HUES64 (cell line): ENCODE data around the gene SLC4A2.
"Not testable (repeated sequence)": the region's sequence is repeated elsewhere in the genome, so short reads cannot be mapped to it uniquely, and the experiment has no call there.

ENCODE experiments used
- H3K27ac ChIP-seq: 2 replicates; pipeline ENCODE4 v1.7.0; 2013; ENCODE audit warnings: low read depth, low read length, inconsistent platforms
- H3K27me3 ChIP-seq: 2 replicates; pipeline ENCODE4 v1.6.1; 2013; ENCODE audit warnings: mild to moderate bottlenecking, low read length; ENCODE audit not compliant: insufficient read depth
- H3K36me3 ChIP-seq: 2 replicates; pipeline ENCODE4 v1.6.1; 2013; ENCODE audit warnings: mild to moderate bottlenecking, low read length; ENCODE audit not compliant: insufficient read depth
- H3K4me1 ChIP-seq: 2 replicates; pipeline ENCODE4 v1.6.1; 2013; ENCODE audit warnings: mild to moderate bottlenecking, low read length, moderate library complexity; ENCODE audit not compliant: insufficient read depth
- H3K4me3 ChIP-seq: 2 replicates; pipeline ENCODE4 v1.5.1; 2013; ENCODE audit warnings: mild to moderate bottlenecking, low read length, moderate library complexity
- H3K9ac ChIP-seq: 2 replicates; pipeline ENCODE4 v1.6.1; 2013; ENCODE audit warnings: mild to moderate bottlenecking, low read depth, low read length
- H3K9me3 ChIP-seq: 2 replicates; pipeline ENCODE4 v1.6.1; 2013; ENCODE audit warnings: low read depth, low read length; ENCODE audit not compliant: insufficient read depth
- WGBS: fragments of 150-250, 120-280 bp; methylation state at CpG from one replicate; pipeline ENCODE4 v1.1.7; 2013; ENCODE audit warnings: missing lambda C conversion rate; 5-methylcytosine and 5-hydroxymethylcytosine counted together

The SLC4A2 gene

GRCh38 chr7:151035026-151035717 lies 24.2 kb upstream of the SLC4A2 start:
- Histone ChIP-seq H3K9me3 (no peaks in the 10 kb centered on the region), H3K4me1 (peaks cover 4% of the 10 kb centered on the region; the same call in 1 of the 2 replicates), H3K4me3 (no peak overlapping the region), H3K9ac (no peak overlapping the region), H3K27ac (no peak overlapping the region), H3K27me3 (no peaks in the 10 kb centered on the region), H3K36me3 (peaks cover 16% of the 10 kb centered on the region)
- 92% methylated on average over 21 of the region's 21 CpGs for WGBS

- Histone ChIP-seq H3K27me3 (no peaks in the 10 kb centered on the region), H3K4me3 (no peak overlapping the region), H3K9me3 (no peaks in the 10 kb centered on the region), H3K36me3 (peaks cover 16% of the 10 kb centered on the region), H3K27ac (no peak overlapping the region), H3K4me1 (peaks cover 4% of the 10 kb centered on the region; the same call in 1 of the 2 replicates), H3K9ac (no peak overlapping the region)
- 95% methylated on average over 17 of the region's 17 CpGs for WGBS
Measured at GRCh38 chr7:151035902-151036301, 23.5 kb upstream of the SLC4A2 start.

GRCh38 chr7:151038951-151039849 lies 20.2 kb upstream of the SLC4A2 start:
- no peak overlapping the region for H3K9ac ChIP-seq
- H3K4me1 ChIP-seq: peaks cover 4% of the 10 kb centered on the region; the same call in 1 of the 2 replicates

GRCh38 chr7:151039850-151040548 lies 19.4 kb upstream of the SLC4A2 start:
- H3K27ac ChIP-seq: no peak overlapping the region

More at GRCh38 chr7:151038951-151039849, 20.2 kb upstream of the SLC4A2 start:
- peaks cover 16% of the 10 kb centered on the region for H3K36me3 ChIP-seq
- no peak overlapping the region for H3K4me3 ChIP-seq
- 68% methylated on average over 12 of the region's 12 CpGs for WGBS
- H3K27me3 ChIP-seq: no peaks in the 10 kb centered on the region
- no peak overlapping the region for H3K27ac ChIP-seq
- no peaks in the 10 kb centered on the region for H3K9me3 ChIP-seq

GRCh38 chr7:151040616-151041375 lies 18.6 kb upstream of the SLC4A2 start:
- Histone ChIP-seq H3K9ac (no peak overlapping the region), H3K27me3 (no peaks in the 10 kb centered on the region), H3K9me3 (no peaks in the 10 kb centered on the region), H3K36me3 (peaks cover 10% of the 10 kb centered on the region), H3K4me1 (peaks cover 4% of the 10 kb centered on the region; the same call in 1 of the 2 replicates), H3K27ac (no peak overlapping the region), H3K4me3 (no peak overlapping the region)
- WGBS: 93% methylated on average over 30 of the region's 30 CpGs

More at GRCh38 chr7:151039850-151040548, 19.4 kb upstream of the SLC4A2 start:
- no peaks in the 10 kb centered on the region for H3K9me3 ChIP-seq
- no peaks in the 10 kb centered on the region for H3K27me3 ChIP-seq
- no peak overlapping the region for H3K9ac ChIP-seq
- H3K36me3 ChIP-seq: peaks cover 12% of the 10 kb centered on the region
- peaks cover 4% of the 10 kb centered on the region; the same call in 1 of the 2 replicates for H3K4me1 ChIP-seq
- H3K4me3 ChIP-seq: no peak overlapping the region
- WGBS: 86% methylated on average over 18 of the region's 18 CpGs

GRCh38 chr7:151043449-151043848 lies 15.9 kb upstream of the SLC4A2 start:
- not testable (repeated sequence) for H3K9me3 ChIP-seq, H3K4me3 ChIP-seq, H3K27me3 ChIP-seq, H3K9ac ChIP-seq, H3K36me3 ChIP-seq, H3K27ac ChIP-seq, H3K4me1 ChIP-seq
- WGBS: 89% methylated on average over 10 of the region's 10 CpGs

- H3K4me1 ChIP-seq: peaks cover 4% of the 10 kb centered on the region; the same call in 1 of the 2 replicates
- no peak overlapping the region for H3K9ac ChIP-seq
- H3K4me3 ChIP-seq: no peak overlapping the region
- 95% methylated on average over 20 of the region's 20 CpGs for WGBS
- no peak overlapping the region for H3K27ac ChIP-seq
- no peaks in the 10 kb centered on the region for H3K9me3 ChIP-seq
- H3K27me3 ChIP-seq: peaks cover 6% of the 10 kb centered on the region
- no peaks in the 10 kb centered on the region for H3K36me3 ChIP-seq
Measured at GRCh38 chr7:151043959-151044358, 15.4 kb upstream of the SLC4A2 start.

GRCh38 chr7:151045262-151045661 lies 14.1 kb upstream of the SLC4A2 start:
- Histone ChIP-seq H3K9me3 (no peaks in the 10 kb centered on the region), H3K4me3 (no peak overlapping the region), H3K27ac (no peak overlapping the region), H3K4me1 (no peaks in the 10 kb centered on the region), H3K27me3 (peaks cover 19% of the 10 kb centered on the region), H3K36me3 (no peaks in the 10 kb centered on the region), H3K9ac (no peak overlapping the region)
- WGBS: 88% methylated on average over 11 of the region's 11 CpGs

- no peaks in the 10 kb centered on the region for H3K4me1 ChIP-seq
- no peaks in the 10 kb centered on the region for H3K36me3 ChIP-seq
- no peak overlapping the region for H3K9ac ChIP-seq
- WGBS: 91% methylated on average over 9 of the region's 9 CpGs
- no peak overlapping the region for H3K4me3 ChIP-seq
- no peaks in the 10 kb centered on the region for H3K9me3 ChIP-seq
- H3K27ac ChIP-seq: no peak overlapping the region
- H3K27me3 ChIP-seq: peaks cover 26% of the 10 kb centered on the region
Measured at GRCh38 chr7:151045967-151046366, 13.4 kb upstream of the SLC4A2 start.
